Peyer's patch (tissue), 4 donors: Measurements from ENCODE around the gene LIFR.

Experiments used
- CTCF ChIP-seq, 6 experiments: fragments of 450-650 bp in 4 of 6; fragments of 200-600 bp in 2 of 6; sonication (generic) in 1 of 6; IDR thresholded peaks; one replicate each; pipeline ENCODE4 v1.5.1; 2017 to 2019; ENCODE audit warnings: antibody characterized with exemption in 6 of 6, mild to moderate bottlenecking in 3 of 6, moderate library complexity in 1 of 6
- POLR2A ChIP-seq, 2 donors: fragments of 450-650 bp; IDR thresholded peaks; one replicate each; pipeline ENCODE4 v1.5.1; 2017; ENCODE audit warnings: antibody characterized with exemption in 2 of 2, mild to moderate bottlenecking in 2 of 2, moderate library complexity in 2 of 2

GRCh38 chr5:38548064-38548759, 8.2 kb downstream of the LIFR start:
- TF ChIP-seq POLR2A (IDR thresholded peaks at IDR 0.05) (no peak), CTCF (IDR thresholded peaks at IDR 0.05) (no peak)
